Activated naive CD4-positive, alpha-beta T cell treated with anti-CD3 and anti-CD28 coated beads, Interleukin-2, amount 50 U/mL, for 16 hours (primary cell): Measurements from ENCODE around the gene ANXA11.
"Not testable (repeated sequence)": the region's sequence is repeated elsewhere in the genome, so short reads cannot be mapped to it uniquely, and the experiment has no call there.

ENCODE experiments used
- DNase-seq: peaks from one replicate; pipeline ENCODE4 v3.0.0-alpha.2; 2020

ANXA11 gene

GRCh38 chr10:80144067-80144695, 61.2 kb downstream of the ANXA11 start:
- DNase-seq = peak; percentile 15

DNA sequence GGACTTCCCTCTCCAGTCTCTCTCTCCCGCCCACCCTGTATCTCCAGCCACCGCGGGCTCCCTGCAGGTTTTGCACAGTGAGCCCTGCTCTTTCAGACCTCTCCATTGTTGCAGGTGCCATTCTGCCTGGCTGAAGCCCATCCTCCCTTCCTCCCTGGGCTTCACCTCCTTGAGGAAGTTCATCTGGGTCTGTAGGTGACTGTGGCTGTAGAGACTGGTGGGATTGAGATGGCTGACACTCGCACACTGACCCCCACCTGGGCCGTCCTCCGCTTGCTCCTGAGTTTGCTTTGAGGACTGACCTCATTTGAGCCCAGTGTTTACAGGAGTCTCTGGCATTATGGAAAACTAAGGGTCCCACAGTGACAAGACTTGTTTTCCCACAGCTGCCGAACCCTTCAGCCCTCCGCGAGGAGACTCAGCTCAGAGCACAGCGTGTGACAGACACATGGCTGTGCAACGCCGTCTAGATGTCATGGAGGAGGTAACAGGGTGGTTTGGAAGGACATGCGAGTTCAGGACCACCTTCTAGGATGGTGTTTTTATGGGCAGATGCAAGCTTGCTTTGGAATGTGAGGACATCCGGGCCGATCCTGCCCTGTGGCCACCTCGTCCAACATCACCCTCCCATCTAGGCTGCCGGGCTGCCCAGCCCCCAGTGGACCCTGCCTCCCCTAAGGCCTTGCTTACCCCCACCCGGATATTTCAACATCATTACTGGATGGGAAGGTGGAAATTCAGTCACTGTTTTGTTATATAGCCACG, 63.5 kb downstream of the ANXA11 start:
- no peak for DNase-seq

DNA sequence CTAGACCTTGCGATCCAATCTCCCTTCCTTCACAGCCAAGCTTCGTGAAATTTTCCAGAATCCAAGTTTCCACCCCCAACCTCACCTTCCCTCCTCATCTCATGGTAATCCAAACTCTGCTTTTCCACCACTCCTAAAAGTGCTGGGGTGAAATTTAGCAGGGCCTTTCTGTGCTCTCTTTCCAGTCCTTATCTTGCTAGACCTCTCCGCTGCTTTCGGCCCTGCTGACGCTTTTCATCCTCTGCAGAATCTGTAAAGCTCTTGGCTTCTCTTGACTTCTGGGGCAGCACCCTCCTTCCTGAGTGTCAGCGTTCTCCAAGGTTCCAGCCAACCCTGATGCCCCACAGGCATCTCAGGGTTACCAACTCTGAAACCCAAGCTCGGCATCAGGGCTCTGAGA, 65.1 kb downstream of the ANXA11 start:
- no peak for DNase-seq

DNA sequence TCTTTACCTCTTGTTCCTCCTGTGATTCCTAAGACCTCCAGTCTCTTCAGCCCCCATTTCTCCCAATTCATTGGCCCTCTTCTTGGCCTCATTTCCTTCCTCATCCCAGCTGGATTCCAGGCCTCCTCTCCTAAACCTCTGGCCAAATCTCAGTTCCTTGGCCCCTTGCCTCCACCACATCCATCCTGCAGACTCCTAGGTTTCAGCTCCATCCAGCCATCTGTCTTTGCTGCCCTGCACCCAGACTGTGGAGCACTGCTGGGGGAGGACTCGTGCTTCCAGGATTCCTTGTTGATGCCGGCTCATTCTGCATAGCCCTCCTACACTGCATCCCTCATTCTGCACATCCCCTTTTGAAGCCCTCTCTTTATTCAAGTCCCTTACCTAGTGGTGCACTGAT, 66.1 kb downstream of the ANXA11 start:
- no peak for DNase-seq

DNA sequence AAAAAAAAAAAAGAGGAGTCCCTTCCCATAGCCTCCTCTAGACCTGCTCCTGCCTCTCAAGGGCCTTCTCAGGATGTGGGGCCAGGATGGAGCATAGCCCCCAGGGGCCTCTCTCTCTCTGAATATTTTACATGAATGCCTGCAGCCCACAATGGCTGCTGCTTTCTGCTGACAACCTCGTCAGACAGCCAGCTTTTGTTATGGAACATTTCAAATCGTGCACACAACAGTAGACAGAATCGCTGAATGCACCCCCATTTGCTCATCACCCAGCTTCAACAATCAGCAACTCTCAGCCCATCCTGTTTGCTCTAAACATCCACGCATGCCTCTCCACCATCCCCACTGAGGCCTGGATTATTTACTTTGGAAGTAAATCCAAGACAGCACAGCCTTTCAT, 67.4 kb downstream of the ANXA11 start:
- no peak for DNase-seq

DNA sequence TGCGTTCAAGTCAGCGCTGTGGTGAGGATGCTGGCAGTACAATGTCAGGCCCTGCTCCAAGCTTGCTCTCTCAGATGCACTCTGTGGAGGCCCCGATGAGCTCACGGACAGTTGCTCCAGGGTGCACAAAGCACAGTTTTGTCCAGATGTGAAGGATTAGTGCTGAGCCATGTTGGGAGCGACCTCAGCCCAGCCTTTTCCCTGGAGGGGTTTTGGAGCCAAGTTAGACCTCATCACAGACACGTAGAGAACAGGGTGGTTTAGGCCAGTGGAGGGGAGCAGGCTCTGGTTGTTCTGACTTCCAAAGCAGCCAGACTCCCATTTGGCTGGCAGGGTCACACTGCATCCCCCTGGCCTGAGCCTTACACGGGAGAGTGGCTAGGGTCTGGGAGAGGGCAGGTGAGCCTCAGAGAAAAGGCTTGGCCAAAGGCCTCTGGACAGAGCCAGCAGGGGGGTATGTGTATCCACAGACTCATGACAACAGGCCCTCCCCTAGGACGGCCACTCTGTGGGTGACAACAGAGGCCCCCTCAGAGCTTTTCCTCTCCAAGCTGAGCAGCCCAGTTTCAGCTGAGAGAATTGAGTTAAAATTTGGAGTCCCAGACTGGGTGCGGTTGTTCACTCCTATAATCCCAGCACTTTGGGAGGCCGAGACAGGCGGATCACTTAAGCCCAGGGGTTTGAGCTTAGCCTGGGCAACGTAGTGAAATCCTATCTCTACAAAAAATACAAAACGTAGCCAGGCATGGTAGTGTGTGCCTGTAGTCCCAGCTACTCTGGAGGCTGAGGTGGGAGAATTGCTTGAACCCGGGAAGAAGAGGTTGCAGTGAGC, 68.1 kb downstream of the ANXA11 start:
- DNase-seq = no peak

GRCh38 chr10:80136134-80136571, 69.2 kb downstream of the ANXA11 start:
- no peak for DNase-seq

DNA sequence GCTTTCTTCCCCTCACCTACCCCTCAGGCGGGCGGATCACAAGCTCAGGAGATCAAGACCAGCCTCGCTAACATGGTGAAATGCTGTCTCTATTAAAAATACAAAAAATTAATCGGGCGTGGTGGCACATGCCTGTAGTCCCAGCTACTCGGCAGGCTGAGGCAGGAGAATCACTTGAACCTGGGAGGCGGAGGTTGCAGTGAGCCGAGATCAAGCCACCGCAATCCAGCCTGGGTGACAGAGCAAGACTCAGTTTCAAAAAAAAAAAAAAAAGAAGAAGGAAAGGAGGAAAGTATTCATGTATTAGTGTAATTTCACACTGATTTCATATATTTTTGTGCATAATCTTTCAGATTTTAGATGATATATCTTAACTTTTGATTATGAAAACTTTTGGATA, 71.7 kb downstream of the ANXA11 start:
- DNase-seq = not testable (repeated sequence)

DNA sequence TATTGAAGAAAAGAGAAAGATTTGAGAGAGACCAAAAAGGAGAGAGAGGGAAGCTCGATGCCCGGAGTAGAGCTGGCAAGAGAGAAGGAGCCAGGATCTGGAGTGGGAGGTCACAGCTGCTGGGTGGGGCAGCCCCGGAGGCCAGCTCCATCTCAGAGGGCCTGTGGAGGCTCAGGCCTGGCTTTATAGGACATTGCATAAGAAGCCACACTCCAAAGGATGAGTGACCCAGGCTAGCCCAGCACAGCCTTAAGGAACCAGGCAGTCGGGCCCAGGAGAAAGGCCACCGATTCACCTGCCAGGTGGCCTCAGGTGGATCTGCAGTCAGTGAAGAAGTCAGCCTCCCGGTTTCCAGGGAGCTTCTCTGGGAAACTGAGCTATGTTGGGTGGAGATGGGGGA, 72.1 kb downstream of the ANXA11 start:
- no peak for DNase-seq

- no peak for DNase-seq
Measured at GRCh38 chr10:80132299-80133139, 72.8 kb downstream of the ANXA11 start, which contains the start of gene PLAC9. TSS of gene PLAC9 (plus strand) at chr10:80132730. CDS start at chr10:80132763, 33 bp downstream.

DNA sequence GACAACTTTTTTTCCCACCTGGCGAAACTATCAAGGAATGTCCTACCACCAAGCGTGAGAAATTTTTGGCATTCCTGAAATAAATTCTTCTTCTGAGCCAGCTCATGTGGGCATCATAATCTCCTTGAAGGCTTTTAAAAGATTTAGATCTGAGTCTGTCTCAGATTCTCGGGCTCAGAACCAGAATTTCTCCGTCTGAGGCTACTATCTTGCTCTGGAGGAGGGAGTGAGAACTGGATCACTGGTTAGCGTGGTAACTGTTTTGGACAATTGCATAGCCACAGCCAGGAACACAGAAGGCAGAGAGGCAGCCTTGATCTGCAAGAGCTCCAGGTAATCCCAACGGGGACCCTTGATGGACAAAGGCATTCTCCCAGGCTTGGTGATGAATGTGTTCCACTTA, 73.8 kb downstream of the ANXA11 start:
- no peak for DNase-seq

DNA sequence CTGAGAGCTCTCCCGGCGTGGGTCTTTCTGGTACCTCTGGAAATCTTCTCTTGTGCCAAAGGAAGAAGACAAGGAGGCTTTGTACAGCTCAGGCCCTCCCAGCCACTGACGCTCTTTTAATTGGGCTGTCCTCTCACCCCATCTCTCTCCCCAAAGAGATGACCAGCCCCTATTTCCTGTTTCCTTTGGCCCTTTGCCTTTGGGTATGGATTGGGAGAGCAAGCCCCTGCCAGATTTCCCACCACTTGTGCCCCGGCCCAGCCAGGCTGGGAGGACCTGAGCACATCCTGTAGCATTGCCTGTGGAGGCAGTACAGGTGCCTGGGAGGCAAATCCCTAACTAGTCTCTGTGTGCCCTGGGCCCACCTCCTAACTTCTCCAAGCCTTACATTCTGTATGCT, 78.5 kb downstream of the ANXA11 start:
- DNase-seq = no peak

- no peak for DNase-seq
Measured at GRCh38 chr10:80122746-80123145, 82.6 kb downstream of the ANXA11 start.

- no peak for DNase-seq
Measured at GRCh38 chr10:80122110-80122710, 83.1 kb downstream of the ANXA11 start.

GRCh38 chr10:80118669-80119068, 86.7 kb downstream of the ANXA11 start:
- no peak for DNase-seq

GRCh38 chr10:80110986-80111385, 94.4 kb downstream of the ANXA11 start:
- DNase-seq = no peak

GRCh38 chr10:80108576-80109239, 96.6 kb downstream of the ANXA11 start:
- no peak for DNase-seq

DNA sequence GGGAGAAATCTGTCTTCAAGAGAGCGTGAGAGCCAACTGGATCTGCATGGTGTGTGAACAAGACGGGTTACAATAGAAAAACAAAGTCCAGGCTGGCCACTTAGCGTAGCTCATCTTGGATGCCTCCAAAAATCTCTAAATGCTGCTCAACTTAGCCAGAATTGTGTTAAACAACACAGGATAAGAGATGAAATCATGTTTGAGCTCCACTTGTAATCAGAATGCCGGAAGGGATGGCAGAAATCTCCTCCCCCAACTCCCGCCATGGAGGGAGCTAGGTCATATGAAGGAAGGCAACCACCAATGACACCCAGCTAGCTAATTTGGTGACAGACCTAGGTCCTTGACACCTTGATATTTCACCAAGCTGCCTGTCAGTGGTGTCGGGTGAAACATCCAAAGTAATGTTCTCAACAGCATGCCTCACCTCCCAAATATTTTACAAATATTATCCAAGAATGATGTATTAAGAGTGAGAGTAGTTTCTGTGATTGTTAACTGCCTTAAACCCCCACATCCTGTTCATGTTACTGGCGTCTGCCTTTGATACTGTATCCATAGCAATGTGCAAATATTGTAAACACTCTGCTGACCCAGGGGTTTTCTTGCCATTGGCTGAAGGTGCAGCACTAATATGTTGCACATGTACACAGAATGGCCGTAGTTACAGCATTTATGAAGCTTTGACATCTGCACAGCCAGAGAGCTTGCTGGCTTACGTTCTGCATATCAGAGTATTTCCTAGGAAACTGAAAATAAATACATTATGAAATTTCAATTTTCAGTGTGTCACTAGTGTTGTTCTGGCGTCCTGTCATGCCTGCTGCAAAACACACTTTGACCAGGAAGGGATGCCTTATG, 101.0 kb downstream of the ANXA11 start:
- no peak for DNase-seq
